Neural progenitor cell (in vitro differentiated cells): ENCODE data around the gene GJA10. TPM values are rescaled to one million over a fixed set of nuclear protein-coding genes. Genes with fewer than 3 reads are reported as not detected.

ENCODE experiments used
- DNase-seq: peaks from one replicate; pipeline ENCODE4 v3.0.0-alpha.2; 2016; ENCODE audit warnings: low spot score
- H2AFZ ChIP-seq: fragments of 200-600 bp; sonication (generic); replicated peaks from 2 replicates; pipeline ENCODE4 v1.6.1; 2016; ENCODE audit warnings: antibody characterized with exemption
- H3F3A ChIP-seq: fragments of 200-600 bp; sonication (generic); 2 replicates; pipeline ENCODE4 v1.6.1; 2016; ENCODE audit warnings: antibody characterized with exemption, low read depth
- H3K27ac ChIP-seq: fragments of 200-600 bp; sonication (generic); 2 replicates; pipeline ENCODE4 v1.5.1; 2016; ENCODE audit warnings: mild to moderate bottlenecking
- H3K27me3 ChIP-seq: fragments of 200-600 bp; sonication (generic); 2 replicates; pipeline ENCODE4 v1.6.1; 2016; ENCODE audit warnings: mild to moderate bottlenecking, moderate library complexity
- H3K36me3 ChIP-seq: fragments of 200-600 bp; sonication (generic); 2 replicates; pipeline ENCODE4 v1.5.1; 2016
- H3K4me1 ChIP-seq: fragments of 200-600 bp; sonication (generic); 2 replicates; pipeline ENCODE4 v1.6.1; 2016; ENCODE audit warnings: mixed run types
- H3K4me2 ChIP-seq: fragments of 200-600 bp; sonication (generic); 2 replicates; pipeline ENCODE4 v1.6.1; 2016
- H3K4me3 ChIP-seq: fragments of 200-600 bp; sonication (generic); 2 replicates; pipeline ENCODE4 v1.5.1; 2016
- H3K79me2 ChIP-seq: fragments of 200-600 bp; sonication (generic); 2 replicates; pipeline ENCODE4 v1.6.1; 2016; ENCODE audit warnings: low read depth
- H3K9ac ChIP-seq: fragments of 200-600 bp; sonication (generic); 2 replicates; pipeline ENCODE4 v1.6.1; 2016
- H3K9me3 ChIP-seq: fragments of 200-600 bp; sonication (generic); 2 replicates; pipeline ENCODE4 v1.5.1; 2016; ENCODE audit warnings: low read depth
- H4K20me1 ChIP-seq: fragments of 200-600 bp; sonication (generic); 2 replicates; pipeline ENCODE4 v1.6.1; 2016; ENCODE audit warnings: low read depth
- H3K27ac Mint-ChIP-seq: 3 replicates; pipeline ENCODE4 v1.8.0; 2021; ENCODE audit warnings: mixed read lengths
- H3K27me3 Mint-ChIP-seq: 2 replicates; pipeline ENCODE4 v1.8.0; 2022; ENCODE audit warnings: low read depth, mild to moderate bottlenecking, inconsistent platforms, moderate library complexity, mixed read lengths; ENCODE audit not compliant: insufficient read depth
- H3K36me3 Mint-ChIP-seq: 3 replicates; pipeline ENCODE4 v1.8.0; 2021; ENCODE audit warnings: mixed read lengths
- H3K4me1 Mint-ChIP-seq: 3 replicates; pipeline ENCODE4 v1.8.0; 2021; ENCODE audit warnings: mixed read lengths
- H3K4me3 Mint-ChIP-seq: 3 replicates; pipeline ENCODE4 v1.8.0; 2021; ENCODE audit warnings: mild to moderate bottlenecking, moderate library complexity, mixed read lengths
- H3K9me3 Mint-ChIP-seq: 3 replicates; pipeline ENCODE4 v1.8.0; 2020; ENCODE audit warnings: mixed read lengths
- CTCF ChIP-seq: fragments of 200-600 bp; sonication (generic); IDR thresholded peaks from 2 replicates; pipeline ENCODE4 v1.5.1; 2017; ENCODE audit warnings: antibody characterized with exemption, mild to moderate bottlenecking
- EZH2 ChIP-seq: fragments of 200-600 bp; sonication (generic); IDR thresholded peaks from 2 replicates; pipeline ENCODE4 v1.6.1; 2017; ENCODE audit warnings: antibody characterized with exemption, mild to moderate bottlenecking, moderate library complexity
- EZH2phosphoT487 ChIP-seq: fragments of 200-600 bp; sonication (generic); IDR thresholded peaks from 2 replicates; pipeline ENCODE4 v1.6.1; 2017; ENCODE audit warnings: antibody characterized with exemption
- total RNA-seq: library from RNA; depleted of rRNA; stranded (reverse); fragments of >200 nt; gene quantifications from 2 replicates; pipeline ENCODE4 v1.2.3, GENCODE V29; 2015; ENCODE audit warnings: low replicate concordance

Gene GJA10
- total RNA-seq, 1 donor from 2014 or later = not detected

- H3K27me3 ChIP-seq = no peaks in the 10 kb centered on the region
- no peak overlapping the region for H3K4me2 ChIP-seq
- no peak overlapping the region for H3K4me3 Mint-ChIP-seq
- no peak overlapping the region for H3K27ac ChIP-seq
- no peak overlapping the region for H3K4me3 ChIP-seq
- no peak overlapping the region for H3K27ac Mint-ChIP-seq
- H4K20me1 ChIP-seq = no peaks in the 10 kb centered on the region
- H3K36me3 ChIP-seq = no peaks in the 10 kb centered on the region
- no peak overlapping the region for H3K9ac ChIP-seq
- H3K27me3 Mint-ChIP-seq = peaks cover 5% of the 10 kb centered on the region
- peaks cover 10% of the 10 kb centered on the region for H3F3A ChIP-seq
- no peaks in the 10 kb centered on the region for H3K36me3 Mint-ChIP-seq
- TF ChIP-seq CTCF (no peak), EZH2phosphoT487 (no peak), EZH2 (no peak)
- H3K4me1 ChIP-seq = peaks cover 11% of the 10 kb centered on the region
- no peaks in the 10 kb centered on the region for H3K9me3 Mint-ChIP-seq
- H3K4me1 Mint-ChIP-seq = peaks cover 16% of the 10 kb centered on the region
- no peak for DNase-seq
- H3K9me3 ChIP-seq = no peaks in the 10 kb centered on the region
- no peak overlapping the region for H2AFZ ChIP-seq
- H3K79me2 ChIP-seq = no peaks in the 10 kb centered on the region
These were observed 7.7 kb upstream of the GJA10 start for GRCh38 chr6:89886378-89887120.

- H3K4me3 ChIP-seq = no peak overlapping the region
- no peak for DNase-seq
- no peaks in the 10 kb centered on the region for H3K9me3 ChIP-seq
- peaks cover 19% of the 10 kb centered on the region for H3K4me1 ChIP-seq
- no peak overlapping the region for H3K9ac ChIP-seq
- H3K27ac ChIP-seq = no peak overlapping the region
- Mint-ChIP-seq H3K27me3 (peaks cover 9% of the 10 kb centered on the region), H3K36me3 (no peaks in the 10 kb centered on the region), H3K4me1 (peaks cover 19% of the 10 kb centered on the region), H3K27ac (no peak overlapping the region), H3K9me3 (no peaks in the 10 kb centered on the region), H3K4me3 (no peak overlapping the region)
- H3K27me3 ChIP-seq = no peaks in the 10 kb centered on the region
- H4K20me1 ChIP-seq = no peaks in the 10 kb centered on the region
- H3K4me2 ChIP-seq = no peak overlapping the region
- H3K36me3 ChIP-seq = no peaks in the 10 kb centered on the region
- H3F3A ChIP-seq = peaks cover 21% of the 10 kb centered on the region
- no peak overlapping the region for H2AFZ ChIP-seq
- H3K79me2 ChIP-seq = no peaks in the 10 kb centered on the region
- TF ChIP-seq EZH2 = no peak
- no peak for TF ChIP-seq CTCF
- TF ChIP-seq EZH2phosphoT487 = no peak
These were observed 6.7 kb upstream of the GJA10 start for GRCh38 chr6:89887452-89888137.

GRCh38 chr6:89888138-89888514 lies 6.1 kb upstream of the GJA10 start:
- no peak overlapping the region for H2AFZ ChIP-seq
- H4K20me1 ChIP-seq = no peaks in the 10 kb centered on the region
- no peaks in the 10 kb centered on the region for H3K9me3 ChIP-seq
- Mint-ChIP-seq H3K4me1 (peaks cover 19% of the 10 kb centered on the region), H3K9me3 (no peaks in the 10 kb centered on the region), H3K36me3 (no peaks in the 10 kb centered on the region), H3K4me3 (no peak overlapping the region), H3K27ac (no peak overlapping the region), H3K27me3 (peaks cover 11% of the 10 kb centered on the region)
- no peaks in the 10 kb centered on the region for H3K27me3 ChIP-seq
- H3K79me2 ChIP-seq = no peaks in the 10 kb centered on the region
- no peaks in the 10 kb centered on the region for H3K36me3 ChIP-seq
- H3K4me1 ChIP-seq = peaks cover 19% of the 10 kb centered on the region
- no peak overlapping the region for H3K27ac ChIP-seq
- DNase-seq = no peak
- peaks cover 22% of the 10 kb centered on the region for H3F3A ChIP-seq
- H3K9ac ChIP-seq = no peak overlapping the region
- no peak for TF ChIP-seq CTCF
- no peak overlapping the region for H3K4me3 ChIP-seq
- no peak overlapping the region for H3K4me2 ChIP-seq
